GM19463 (cell line): ENCODE measurements around the gene CENPA.
A peak's percentile ranks its signal among the peaks of the same experiment; 100 is the strongest.
"Not testable (repeated sequence)": the region's sequence is repeated elsewhere in the genome, so short reads cannot be mapped to it uniquely, and the experiment has no call there.

Experiments used
- ATAC-seq: cut with Tn5 transposase; IDR thresholded peaks from one replicate; pipeline ENCODE4 v1.9.1; 2021; ENCODE audit warnings: mild to moderate bottlenecking, moderate library complexity; ENCODE audit not compliant: unreplicated experiment

CENPA gene

GRCh38 chr2:26785431-26786206, at the start of gene CENPA:
TSS of gene CENPA (plus strand) at chr2:26786056. CDS start at chr2:26786197, 141 bp downstream.
- peak; percentile 98 for ATAC-seq

- no peak for ATAC-seq
These were observed 48.6 kb upstream of the CENPA start for GRCh38 chr2:26737221-26737620.

GRCh38 chr2:26738481-26738880, 47.4 kb upstream of the CENPA start:
- ATAC-seq, result no peak

- no peak for ATAC-seq
These were observed 46.3 kb upstream of the CENPA start for GRCh38 chr2:26739514-26739913.

GRCh38 chr2:26740346-26740745, 45.5 kb upstream of the CENPA start:
- no peak for ATAC-seq

GRCh38 chr2:26740890-26741302, 45.0 kb upstream of the CENPA start:
- peak; percentile 58 for ATAC-seq

- no peak for ATAC-seq
These were observed 43.6 kb upstream of the CENPA start for GRCh38 chr2:26742048-26742770.

- ATAC-seq, result no peak
These were observed 42.0 kb upstream of the CENPA start for GRCh38 chr2:26743852-26744251.

- no peak for ATAC-seq
These were observed 40.9 kb upstream of the CENPA start for GRCh38 chr2:26744953-26745352.

- no peak for ATAC-seq
These were observed 40.1 kb upstream of the CENPA start for GRCh38 chr2:26745609-26746327.

- no peak for ATAC-seq
These were observed 38.9 kb upstream of the CENPA start for GRCh38 chr2:26746934-26747333.

- ATAC-seq, result not testable (repeated sequence)
These were observed 36.0 kb upstream of the CENPA start for GRCh38 chr2:26749787-26750420.

- not testable (repeated sequence) for ATAC-seq
These were observed 35.4 kb upstream of the CENPA start for GRCh38 chr2:26750467-26750866.

GRCh38 chr2:26752656-26753055, 33.2 kb upstream of the CENPA start:
- ATAC-seq, result no peak

- no peak for ATAC-seq
These were observed 31.3 kb upstream of the CENPA start for GRCh38 chr2:26754539-26754938.

- no peak for ATAC-seq
These were observed 30.7 kb upstream of the CENPA start for GRCh38 chr2:26754972-26755670.

- no peak for ATAC-seq
These were observed 29.5 kb upstream of the CENPA start for GRCh38 chr2:26756337-26756736.

- peak; percentile 66 for ATAC-seq
These were observed 27.7 kb upstream of the CENPA start for GRCh38 chr2:26757873-26758789.

- ATAC-seq, result no peak
These were observed 27.0 kb upstream of the CENPA start for GRCh38 chr2:26758790-26759321.
